HG03025 (cell line): Measurements from ENCODE around the gene ATXN2.
A peak's percentile ranks its signal among the peaks of the same experiment; 100 is the strongest.

ENCODE experiments used
- ATAC-seq: cut with Tn5 transposase; IDR thresholded peaks from one replicate; pipeline ENCODE4 v1.9.1; 2021; ENCODE audit warnings: mild to moderate bottlenecking, moderate library complexity; ENCODE audit not compliant: unreplicated experiment, low FRiP score

The ATXN2 gene

GRCh38 chr12:111454716-111455447 is 144.2 kb downstream of the ATXN2 start:
- no peak for ATAC-seq

- no peak for ATAC-seq
Measured at GRCh38 chr12:111454311-111454710, 144.8 kb downstream of the ATXN2 start.

- ATAC-seq = no peak
Measured at GRCh38 chr12:111453071-111453989, 145.8 kb downstream of the ATXN2 start.

GRCh38 chr12:111451649-111452129 is 147.4 kb downstream of the ATXN2 start:
- ATAC-seq = no peak

GRCh38 chr12:111451232-111451631 is 147.9 kb downstream of the ATXN2 start:
- ATAC-seq = no peak

- no peak for ATAC-seq
Measured at GRCh38 chr12:111450676-111451075, 148.4 kb downstream of the ATXN2 start.

GRCh38 chr12:111448846-111449790 is 150.0 kb downstream of the ATXN2 start:
- no peak for ATAC-seq

- ATAC-seq = no peak
Measured at GRCh38 chr12:111448266-111448830, 150.8 kb downstream of the ATXN2 start.

GRCh38 chr12:111447571-111448265 is 151.4 kb downstream of the ATXN2 start:
- no peak for ATAC-seq

GRCh38 chr12:111446631-111447570 is 152.2 kb downstream of the ATXN2 start:
- ATAC-seq = no peak

- ATAC-seq = no peak
Measured at GRCh38 chr12:111445726-111446581, 153.2 kb downstream of the ATXN2 start.

GRCh38 chr12:111444925-111445725 is 154.0 kb downstream of the ATXN2 start:
- ATAC-seq = peak; percentile 72

GRCh38 chr12:111444314-111444924 is 154.7 kb downstream of the ATXN2 start:
- peak; percentile 27 for ATAC-seq

GRCh38 chr12:111443586-111443985 is 155.5 kb downstream of the ATXN2 start:
- ATAC-seq = no peak

GRCh38 chr12:111443086-111443485 is 156.0 kb downstream of the ATXN2 start:
- no peak for ATAC-seq
